Gastroesophageal sphincter (tissue), 3 donors: ENCODE data around the gene CCDC85A.

Source experiments
- EP300 ChIP-seq: sonication (generic); formaldehyde crosslinking; IDR thresholded peaks from one replicate; pipeline ENCODE4 v1.6.1; 2017; ENCODE audit warnings: antibody characterized with exemption, mild to moderate bottlenecking
- POLR2A ChIP-seq, 2 donors: fragments of 450-650 bp; IDR thresholded peaks; one replicate each; pipeline ENCODE4 v1.6.1; 2017; ENCODE audit warnings: antibody characterized with exemption in 2 of 2, mild to moderate bottlenecking in 2 of 2, moderate library complexity in 1 of 2
- POLR2AphosphoS5 ChIP-seq: sonication (generic); formaldehyde crosslinking; IDR thresholded peaks from one replicate; pipeline ENCODE4 v1.6.1; 2017; ENCODE audit warnings: antibody characterized with exemption
- TF ChIP-seq, protein P1 (sequence below), 4 experiments: fragments of 200-600 bp in 2 of 4; fragments of 450-650 bp in 2 of 4; sonication (generic) in 1 of 4; IDR thresholded peaks; one replicate each; pipeline ENCODE4 v1.5.1; 2017 to 2019; ENCODE audit warnings: antibody characterized with exemption in 4 of 4, mild to moderate bottlenecking in 2 of 4, moderate library complexity in 2 of 4

GRCh38 chr2:56170988-56171387 lies 12.8 kb upstream of the CCDC85A start:
- TF ChIP-seq, protein P1, sequence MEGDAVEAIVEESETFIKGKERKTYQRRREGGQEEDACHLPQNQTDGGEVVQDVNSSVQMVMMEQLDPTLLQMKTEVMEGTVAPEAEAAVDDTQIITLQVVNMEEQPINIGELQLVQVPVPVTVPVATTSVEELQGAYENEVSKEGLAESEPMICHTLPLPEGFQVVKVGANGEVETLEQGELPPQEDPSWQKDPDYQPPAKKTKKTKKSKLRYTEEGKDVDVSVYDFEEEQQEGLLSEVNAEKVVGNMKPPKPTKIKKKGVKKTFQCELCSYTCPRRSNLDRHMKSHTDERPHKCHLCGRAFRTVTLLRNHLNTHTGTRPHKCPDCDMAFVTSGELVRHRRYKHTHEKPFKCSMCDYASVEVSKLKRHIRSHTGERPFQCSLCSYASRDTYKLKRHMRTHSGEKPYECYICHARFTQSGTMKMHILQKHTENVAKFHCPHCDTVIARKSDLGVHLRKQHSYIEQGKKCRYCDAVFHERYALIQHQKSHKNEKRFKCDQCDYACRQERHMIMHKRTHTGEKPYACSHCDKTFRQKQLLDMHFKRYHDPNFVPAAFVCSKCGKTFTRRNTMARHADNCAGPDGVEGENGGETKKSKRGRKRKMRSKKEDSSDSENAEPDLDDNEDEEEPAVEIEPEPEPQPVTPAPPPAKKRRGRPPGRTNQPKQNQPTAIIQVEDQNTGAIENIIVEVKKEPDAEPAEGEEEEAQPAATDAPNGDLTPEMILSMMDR (IDR thresholded peaks at IDR 0.05) = no peak
- TF ChIP-seq POLR2AphosphoS5 = no peak
- TF ChIP-seq POLR2A (IDR thresholded peaks at IDR 0.05) = no peak
- no peak for TF ChIP-seq EP300
